Head of caudate nucleus (tissue), 42 donors: ENCODE measurements around the gene TJP1.

Experiments used
- DNase-seq, 42 donors: peaks; one replicate each; pipeline versions ENCODE4 v3.0.0 to v3.0.0-alpha.2; 2020 to 2021; ENCODE audit warnings: mixed read lengths in 7 of 42
- intact Hi-C: fragments of 100-400 bp; cut with DNase I; formaldehyde crosslinking; loops from one replicate; pipeline ENCODE4 v1.15.0; 2022

The TJP1 gene

GRCh38 chr15:29692527-29692926 lies 129.7 kb downstream of the TJP1 start:
- intact Hi-C loops = no loop called here

GRCh38 chr15:29690765-29691475 lies 131.3 kb downstream of the TJP1 start:
- intact Hi-C loops = no loop called here
- DNase-seq = peak in 4 of 42 donors; percentile 9 to 31 (median 18)

More at GRCh38 chr15:29692527-29692926, 129.7 kb downstream of the TJP1 start:
- DNase-seq = peak in 4 of 42 donors; percentile 12 to 37 (median 24)

- peak in 6 of 42 donors; percentile 8 to 30 (median 16) for DNase-seq
- intact Hi-C loops = loop anchor here (10.0 kb wide), 1 partner anchor 235 kb away; no protein-coding TSS in a partner anchor
Observed at GRCh38 chr15:29689287-29689986, 132.8 kb downstream of the TJP1 start.

GRCh38 chr15:29688506-29689286 lies 133.6 kb downstream of the TJP1 start:
- peak in 10 of 42 donors; percentile 7 to 48 (median 26) for DNase-seq
- intact Hi-C loops = loop anchor here (10.0 kb wide), 1 partner anchor 236 kb away; no protein-coding TSS in a partner anchor

GRCh38 chr15:29687939-29688505 lies 134.2 kb downstream of the TJP1 start:
- DNase-seq = peak in 4 of 42 donors; percentile 9 to 30 (median 21)
- intact Hi-C loops = loop anchor here (10.0 kb wide), 1 partner anchor 237 kb away; no protein-coding TSS in a partner anchor

GRCh38 chr15:29687204-29687815 lies 135.0 kb downstream of the TJP1 start:
- peak in 9 of 42 donors; percentile 2 to 24 (median 8) for DNase-seq
- intact Hi-C loops = loop anchor here (10.0 kb wide), 1 partner anchor 237 kb away; no protein-coding TSS in a partner anchor

GRCh38 chr15:29686445-29687203 lies 135.6 kb downstream of the TJP1 start:
- peak in 4 of 42 donors; percentile 6 to 13 (median 10) for DNase-seq
- intact Hi-C loops = loop anchor here (10.0 kb wide), 1 partner anchor 238 kb away; no protein-coding TSS in a partner anchor

GRCh38 chr15:29686079-29686425 lies 136.2 kb downstream of the TJP1 start:
- peak in 5 of 42 donors; percentile 7 to 34 (median 7) for DNase-seq
- intact Hi-C loops = loop anchor here (10.0 kb wide), 1 partner anchor 239 kb away; no protein-coding TSS in a partner anchor

GRCh38 chr15:29685156-29686078 lies 136.9 kb downstream of the TJP1 start:
- intact Hi-C loops = loop anchor here (10.0 kb wide), 1 partner anchor 239 kb away; no protein-coding TSS in a partner anchor

GRCh38 chr15:29682781-29683180 lies 139.5 kb downstream of the TJP1 start:
- intact Hi-C loops = loop anchor here (10.0 kb wide), 1 partner anchor 242 kb away; no protein-coding TSS in a partner anchor
- peak in 4 of 42 donors; percentile 4 to 34 (median 17) for DNase-seq

More at GRCh38 chr15:29685156-29686078, 136.9 kb downstream of the TJP1 start:
- DNase-seq = peak in 11 of 42 donors; percentile 7 to 42 (median 24)

GRCh38 chr15:29682361-29682760 lies 139.9 kb downstream of the TJP1 start:
- intact Hi-C loops = loop anchor here (10.0 kb wide), 1 partner anchor 242 kb away; no protein-coding TSS in a partner anchor
- peak in 8 of 42 donors; percentile 6 to 34 (median 10) for DNase-seq

GRCh38 chr15:29681946-29682345 lies 140.3 kb downstream of the TJP1 start:
- peak in 6 of 42 donors; percentile 1 to 21 (median 10) for DNase-seq
- intact Hi-C loops = loop anchor here (10.0 kb wide), 1 partner anchor 243 kb away; no protein-coding TSS in a partner anchor

- intact Hi-C loops = loop anchor here (10.0 kb wide), 1 partner anchor 243 kb away; no protein-coding TSS in a partner anchor
- peak in 7 of 42 donors; percentile 0 to 36 (median 9) for DNase-seq
Observed at GRCh38 chr15:29681166-29681845, 141.0 kb downstream of the TJP1 start.

GRCh38 chr15:29680465-29681165 lies 141.7 kb downstream of the TJP1 start:
- intact Hi-C loops = loop anchor here (10.0 kb wide), 1 partner anchor 244 kb away; no protein-coding TSS in a partner anchor
- DNase-seq = peak in 6 of 42 donors; percentile 1 to 39 (median 25)
